Esophagus (tissue), 2 donors: ENCODE measurements around the gene SHISA9. TPM values are rescaled to one million over a fixed set of nuclear protein-coding genes. Genes with fewer than 3 reads are reported as not detected.

Experiments
- H3K27ac ChIP-seq, 2 donors: one replicate each; pipeline ENCODE4 v1.5.1; 2013; ENCODE audit warnings: low read depth in 2 of 2, mild to moderate bottlenecking in 2 of 2, inconsistent platforms in 1 of 2, low read length in 1 of 2, moderate library complexity in 1 of 2
- H3K27me3 ChIP-seq, 2 donors: one replicate each; pipeline ENCODE4 v1.6.1; 2013; ENCODE audit warnings: low read length in 2 of 2, control low read depth in 1 of 2, mild to moderate bottlenecking in 1 of 2; ENCODE audit not compliant: insufficient read depth in 2 of 2, control insufficient read depth in 1 of 2
- H3K36me3 ChIP-seq, 2 donors: one replicate each; pipeline ENCODE4 v1.6.1; 2013; ENCODE audit warnings: low read length in 1 of 2; ENCODE audit not compliant: control insufficient read depth in 2 of 2, insufficient read depth in 2 of 2
- H3K4me1 ChIP-seq, 2 donors: one replicate each; pipeline ENCODE4 v1.6.1; 2013; ENCODE audit warnings: low read length in 1 of 2; ENCODE audit not compliant: control insufficient read depth in 2 of 2, insufficient read depth in 2 of 2
- H3K4me3 ChIP-seq, 2 donors: one replicate each; pipeline ENCODE4 v1.5.1; 2013; ENCODE audit warnings: low read length in 2 of 2, mild to moderate bottlenecking in 2 of 2, low read depth in 1 of 2, moderate library complexity in 1 of 2
- H3K9me3 ChIP-seq, 2 donors: one replicate each; pipeline ENCODE4 v1.6.1; 2013; ENCODE audit warnings: mild to moderate bottlenecking in 2 of 2, low read depth in 1 of 2, low read length in 1 of 2, moderate library complexity in 1 of 2; ENCODE audit not compliant: control insufficient read depth in 2 of 2, insufficient read depth in 1 of 2
- WGBS, 2 donors: extraction: QIAGEN DNeasy Blood & Tissue Kit; methylation state at CpG; one replicate each; pipeline ENCODE4 v1.1.7; 2013; 5-methylcytosine and 5-hydroxymethylcytosine counted together
- polyA plus RNA-seq, 2 donors: library from polyadenylated mRNA; stranded (reverse); fragments of 200-250 nt; gene quantifications; one replicate each; pipeline ENCODE4 v1.2.3, GENCODE V29; 2013
- donor health status: healthy with polysubstance abuse.
- donor health status: Bipolar disorder and iron deficiency.

The SHISA9 gene
- polyA plus RNA-seq, 2 donors, result 0.04 to 0.07 TPM

DNA sequence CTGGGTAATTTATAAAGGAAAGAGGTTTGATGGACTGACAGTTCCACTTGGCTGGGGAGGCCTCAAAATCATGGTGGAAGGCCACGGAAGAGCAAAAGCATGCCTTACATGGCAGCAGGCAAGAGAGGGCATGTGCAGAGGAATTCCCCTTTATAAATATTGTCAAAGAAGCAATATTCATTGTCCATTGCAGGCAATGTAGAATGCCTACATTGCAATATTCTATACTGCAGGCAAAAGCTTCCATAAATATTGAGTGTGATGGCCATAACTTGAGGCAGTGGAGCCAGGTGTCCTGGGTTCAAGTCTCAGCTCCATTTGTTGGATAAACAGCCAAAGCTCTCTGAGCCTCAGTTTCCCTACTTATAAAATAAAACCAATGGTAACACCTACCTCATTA lies 322.3 kb downstream of the SHISA9 start:
- Histone ChIP-seq H3K27ac (no peak overlapping the region), H3K4me3 (no peak overlapping the region), H3K4me1 (no peaks in the 10 kb centered on the region), H3K27me3 (no peaks in the 10 kb centered on the region), H3K36me3 (no peaks in the 10 kb centered on the region), H3K9me3 (peaks cover 0 to 2% of the 10 kb centered on the region in 2 donors)
- WGBS, 2 donors, result 54 to 68% methylated on average over 1 of the region's 1 CpG

GRCh38 chr16:13229039-13229438 lies 327.6 kb downstream of the SHISA9 start:
- no peaks in the 10 kb centered on the region for H3K36me3 ChIP-seq
- H3K27me3 ChIP-seq, result no peaks in the 10 kb centered on the region

DNA sequence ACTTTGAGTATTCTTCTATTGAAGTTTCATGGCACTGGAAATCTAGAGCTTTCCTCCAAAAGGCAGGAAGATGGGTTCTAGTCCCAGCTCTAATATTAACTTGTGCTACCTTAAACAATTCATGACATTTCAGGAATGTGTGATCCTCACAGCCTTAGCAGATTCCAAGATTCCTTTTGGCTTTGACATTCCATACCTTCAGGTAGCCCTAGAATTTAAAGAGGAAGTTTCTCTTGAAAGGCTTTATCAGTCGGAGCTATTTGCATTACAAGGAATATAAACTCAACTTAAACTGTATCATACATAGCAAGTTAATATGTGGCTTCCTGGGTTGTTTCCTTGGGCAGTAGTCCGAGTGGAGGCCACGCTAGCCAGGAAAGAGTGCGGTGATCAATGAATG lies 330.0 kb downstream of the SHISA9 start:
- Histone ChIP-seq H3K4me1 (no peaks in the 10 kb centered on the region), H3K4me3 (no peak overlapping the region), H3K36me3 (no peaks in the 10 kb centered on the region), H3K27me3 (no peaks in the 10 kb centered on the region), H3K27ac (no peak overlapping the region), H3K9me3 (peaks cover 0 to 2% of the 10 kb centered on the region in 2 donors)
- WGBS, 2 donors, result 67 to 82% methylated on average over 4 of the region's 4 CpGs

More at GRCh38 chr16:13229039-13229438, 327.6 kb downstream of the SHISA9 start:
- H3K9me3 ChIP-seq, result no peaks in the 10 kb centered on the region
- no peak overlapping the region for H3K4me3 ChIP-seq
- H3K4me1 ChIP-seq, result no peaks in the 10 kb centered on the region
- 53 to 57% methylated on average over 6 of the region's 6 CpGs for WGBS, 2 donors
- H3K27ac ChIP-seq, result no peak overlapping the region

GRCh38 chr16:13234999-13235398 lies 333.6 kb downstream of the SHISA9 start:
- no peaks in the 10 kb centered on the region for H3K27me3 ChIP-seq
- no peaks in the 10 kb centered on the region for H3K36me3 ChIP-seq
- no peak overlapping the region for H3K4me3 ChIP-seq
- 87 to 91% methylated on average over 17 of the region's 17 CpGs for WGBS, 2 donors
- no peak overlapping the region for H3K27ac ChIP-seq
- H3K4me1 ChIP-seq, result no peaks in the 10 kb centered on the region
- H3K9me3 ChIP-seq, result peaks cover 0 to 2% of the 10 kb centered on the region in 2 donors

DNA sequence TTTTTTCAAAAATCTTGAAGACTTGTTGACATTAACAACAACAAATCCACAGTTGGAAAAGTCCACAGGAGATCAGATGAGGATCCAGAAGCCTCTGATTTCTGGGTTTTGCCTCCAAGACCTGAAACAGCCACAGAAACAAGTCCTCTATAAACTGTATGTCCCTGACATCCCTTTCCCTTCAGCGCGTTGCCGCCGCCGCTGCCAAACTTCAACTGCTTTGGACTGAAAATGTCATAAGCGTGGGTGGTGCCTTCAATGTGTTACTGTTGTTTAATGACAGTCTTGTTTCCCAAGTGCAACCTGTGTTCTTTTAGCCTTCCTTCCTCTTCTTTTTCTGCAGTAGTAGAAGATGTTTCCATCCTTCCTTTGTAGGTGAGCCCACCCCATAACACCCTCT lies 334.9 kb downstream of the SHISA9 start:
- Histone ChIP-seq H3K27ac (no peak overlapping the region), H3K9me3 (peaks cover 0 to 2% of the 10 kb centered on the region in 2 donors), H3K4me1 (no peaks in the 10 kb centered on the region), H3K27me3 (no peaks in the 10 kb centered on the region), H3K4me3 (no peak overlapping the region), H3K36me3 (no peaks in the 10 kb centered on the region)
- 94 to 96% methylated on average over 6 of the region's 6 CpGs for WGBS, 2 donors

DNA sequence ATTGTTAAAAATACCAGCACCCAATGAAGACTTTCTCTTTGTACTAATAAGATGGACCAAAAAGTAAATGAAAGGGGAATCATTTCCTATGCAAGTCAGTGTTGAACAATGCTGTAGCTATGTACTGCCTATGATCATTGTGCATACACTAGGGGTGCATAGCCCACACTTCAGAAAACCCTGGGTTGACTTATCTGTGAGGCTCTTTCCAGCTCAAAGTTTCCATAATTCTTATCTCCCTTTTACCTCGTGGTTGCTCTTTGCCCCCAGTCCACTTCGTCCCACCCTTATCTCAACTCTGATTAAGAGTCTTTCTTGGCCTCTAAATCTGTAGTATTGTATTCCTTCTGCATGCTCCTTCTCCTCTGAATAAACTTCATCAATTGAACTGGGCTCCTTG lies 336.8 kb downstream of the SHISA9 start:
- 38 to 46% methylated on average over 2 of the region's 2 CpGs for WGBS, 2 donors
- Histone ChIP-seq H3K36me3 (no peaks in the 10 kb centered on the region), H3K27ac (no peak overlapping the region), H3K4me1 (no peaks in the 10 kb centered on the region), H3K4me3 (no peak overlapping the region), H3K9me3 (peaks cover 0 to 2% of the 10 kb centered on the region in 2 donors), H3K27me3 (no peaks in the 10 kb centered on the region)

DNA sequence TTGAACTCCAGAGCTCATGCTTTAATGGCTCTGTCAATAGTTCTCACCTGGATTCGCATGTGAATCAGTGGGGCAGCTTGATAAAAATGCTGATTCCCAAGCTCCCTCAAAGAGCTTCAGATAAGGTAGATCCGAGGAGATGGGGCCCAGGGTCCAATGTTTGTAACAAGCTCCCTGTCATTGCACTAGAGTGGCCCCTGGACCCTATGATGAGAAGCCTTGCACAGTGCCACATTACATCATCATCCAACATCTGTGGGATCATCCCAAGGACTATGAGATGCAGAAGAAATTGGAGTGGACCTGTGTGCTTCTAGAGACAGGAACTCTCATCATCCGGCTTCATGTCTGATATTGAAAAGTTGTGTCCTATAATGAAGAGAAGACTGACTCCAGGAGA lies 340.8 kb downstream of the SHISA9 start:
- Histone ChIP-seq H3K36me3 (no peaks in the 10 kb centered on the region), H3K9me3 (no peaks in the 10 kb centered on the region), H3K4me1 (no peaks in the 10 kb centered on the region), H3K27me3 (no peaks in the 10 kb centered on the region), H3K4me3 (no peak overlapping the region), H3K27ac (no peak overlapping the region)
- 67 to 73% methylated on average over 3 of the region's 3 CpGs for WGBS, 2 donors

DNA sequence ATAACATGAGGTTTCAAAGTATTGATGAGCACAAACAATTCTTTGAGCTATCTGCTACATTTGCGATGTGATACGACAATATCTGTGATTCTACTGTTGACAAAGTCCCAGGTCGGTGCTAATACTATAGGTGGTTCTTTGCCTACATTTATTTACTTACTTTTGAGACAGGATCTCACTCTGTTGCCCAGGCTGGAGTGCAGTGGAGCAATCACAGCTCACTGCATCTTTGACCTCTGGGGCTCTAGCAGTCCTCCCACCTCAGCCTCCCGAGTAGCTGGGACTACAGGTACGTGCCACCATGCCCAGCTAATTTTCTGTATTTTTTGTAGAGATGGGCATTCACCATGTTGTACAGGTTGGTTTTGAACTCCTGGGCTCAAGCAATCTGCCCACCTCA lies 343.4 kb downstream of the SHISA9 start:
- Histone ChIP-seq H3K4me3 (no peak overlapping the region), H3K27ac (no peak overlapping the region), H3K36me3 (no peaks in the 10 kb centered on the region), H3K9me3 (no peaks in the 10 kb centered on the region), H3K4me1 (no peaks in the 10 kb centered on the region), H3K27me3 (no peaks in the 10 kb centered on the region)
- WGBS, 2 donors, result 88 to 93% methylated on average over 5 of the region's 5 CpGs

DNA sequence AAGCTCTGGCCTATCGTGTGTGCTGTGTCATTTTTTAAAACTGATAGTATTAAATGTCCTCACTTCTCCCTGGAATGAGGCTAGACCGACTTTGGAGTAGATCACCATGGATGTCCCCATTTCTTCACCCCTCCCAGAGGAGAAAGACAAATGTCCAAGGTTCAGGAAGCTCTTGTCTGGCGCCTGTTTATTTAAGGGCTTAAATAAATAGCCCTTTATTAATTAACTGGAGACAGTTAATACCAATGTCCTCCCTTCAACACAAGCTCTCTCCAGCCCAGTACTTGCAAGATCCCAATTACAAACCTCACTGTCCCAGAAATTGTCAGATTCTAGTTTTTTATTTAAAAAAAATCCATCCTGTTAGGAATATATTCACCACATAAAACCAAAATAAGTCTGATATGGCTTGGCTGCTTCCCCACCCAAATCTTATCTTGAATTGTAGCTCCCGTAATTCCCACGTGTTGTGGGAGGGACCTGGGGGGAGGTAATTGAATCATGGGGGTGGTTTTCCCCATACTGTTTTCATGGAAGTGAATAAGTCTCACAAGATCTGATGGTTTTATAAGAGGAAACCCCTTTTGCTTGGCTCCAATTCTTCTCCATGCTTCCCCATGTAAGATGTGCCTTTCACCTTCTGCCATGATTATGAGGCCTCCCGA lies 344.4 kb downstream of the SHISA9 start:
- H3K4me1 ChIP-seq, result no peaks in the 10 kb centered on the region
- H3K9me3 ChIP-seq, result no peaks in the 10 kb centered on the region
- H3K4me3 ChIP-seq, result no peak overlapping the region
- H3K27me3 ChIP-seq, result no peaks in the 10 kb centered on the region
- WGBS, 2 donors, result 62 to 72% methylated on average over 6 of the region's 6 CpGs
- H3K27ac ChIP-seq, result no peak overlapping the region
- H3K36me3 ChIP-seq, result no peaks in the 10 kb centered on the region

DNA sequence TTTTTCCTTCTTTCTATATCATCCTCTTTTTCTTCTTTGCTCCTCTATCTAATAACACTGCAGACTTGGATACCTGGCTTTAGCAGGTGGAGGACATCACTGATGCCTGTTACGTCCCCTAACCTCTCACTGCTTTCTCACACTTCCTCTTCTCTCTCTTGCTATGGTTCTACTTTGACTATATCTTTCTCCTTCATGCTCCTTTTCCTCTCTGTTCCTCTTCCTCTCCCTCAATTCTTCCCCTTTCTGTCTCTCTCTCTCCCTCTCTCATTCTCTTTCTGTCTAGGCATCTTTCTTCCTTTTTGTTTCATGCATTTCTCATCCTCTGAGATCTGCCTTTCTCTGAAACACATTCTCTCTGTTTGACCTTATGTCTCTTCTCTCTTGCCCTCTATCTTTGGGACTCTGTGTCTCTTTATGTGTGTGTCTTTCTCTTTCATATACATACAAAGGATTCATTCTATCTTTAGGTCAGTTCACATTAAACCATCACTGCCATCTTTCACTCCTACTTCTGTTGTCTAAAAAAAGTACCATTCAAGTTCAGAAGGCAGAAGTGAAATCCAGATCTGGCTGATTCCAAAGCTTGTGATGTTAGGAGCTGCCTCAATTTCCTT lies 353.7 kb downstream of the SHISA9 start:
- Histone ChIP-seq H3K27me3 (no peaks in the 10 kb centered on the region), H3K36me3 (no peaks in the 10 kb centered on the region), H3K4me1 (no peaks in the 10 kb centered on the region), H3K27ac (no peak overlapping the region), H3K4me3 (no peak overlapping the region), H3K9me3 (no peaks in the 10 kb centered on the region)
- WGBS, 2 donors, result 67 to 79% methylated on average over 1 of the region's 1 CpG
